Common myeloid progenitor, CD34-positive (primary cell): Measurements from ENCODE around the gene VIL1.

Experiments
- CTCF ChIA-PET: fragments of 350-600 bp; sonication (Branson Sonifier 250); formaldehyde crosslinking; loops from one replicate; lab custom pipeline; 2021; ENCODE audit warnings: antibody characterized with exemption; lab: Charles Lee
- POLR2A ChIA-PET: fragments of 350-600 bp; sonication (Branson Sonifier 250); formaldehyde crosslinking; loops from one replicate; lab custom pipeline; 2021; ENCODE audit warnings: antibody characterized with exemption; lab: Charles Lee
- DNase-seq, 3 donors: peaks; one replicate each; pipeline versions ENCODE4 v3.0.0 to v3.0.0-alpha.2; 2013
- H3K27ac ChIP-seq, 2 experiments: 1 replicate in 1 of 2; 2 replicates in 1 of 2; pipeline ENCODE4 v1.7.0; 2013; ENCODE audit warnings: inconsistent platforms in 2 of 2, low read length in 2 of 2, mild to moderate bottlenecking in 2 of 2, low read depth in 1 of 2, moderate library complexity in 1 of 2; ENCODE audit not compliant: severe bottlenecking in 2 of 2, insufficient read depth in 1 of 2, poor library complexity in 1 of 2
- H3K27me3 ChIP-seq, 5 experiments: replicated peaks in 2 of 5; 1 replicate in 3 of 5; 2 replicates in 2 of 5; pipeline versions ENCODE4 v1.6.1 to v1.7.0; 2013; ENCODE audit warnings: low read length in 4 of 5, mild to moderate bottlenecking in 2 of 5, moderate library complexity in 2 of 5, inconsistent platforms in 1 of 5; ENCODE audit not compliant: insufficient read depth in 5 of 5, control insufficient read depth in 4 of 5
- H3K36me3 ChIP-seq, 4 experiments: 1 replicate in 2 of 4; 2 replicates in 2 of 4; pipeline versions ENCODE4 v1.6.1 to v1.7.0; 2013; ENCODE audit warnings: low read length in 3 of 4, control low read depth in 1 of 4, mild to moderate bottlenecking in 1 of 4; ENCODE audit not compliant: control insufficient read depth in 4 of 4, insufficient read depth in 4 of 4
- H3K4me1 ChIP-seq, 4 experiments: 1 replicate in 3 of 4; 2 replicates in 1 of 4; pipeline versions ENCODE4 v1.6.1 to v1.7.1; 2013; ENCODE audit warnings: low read length in 3 of 4, mild to moderate bottlenecking in 3 of 4, control low read depth in 1 of 4, inconsistent platforms in 1 of 4, moderate library complexity in 1 of 4; ENCODE audit not compliant: control insufficient read depth in 4 of 4, insufficient read depth in 4 of 4; ENCODE audit errors: control extremely low read depth in 1 of 4
- H3K4me3 ChIP-seq, 7 experiments: 1 replicate in 4 of 7; 2 replicates in 3 of 7; pipeline versions ENCODE4 v1.5.1 to v1.7.0; 2013; ENCODE audit warnings: mild to moderate bottlenecking in 7 of 7, low read length in 6 of 7, moderate library complexity in 6 of 7, inconsistent platforms in 2 of 7, low read depth in 2 of 7, control low read depth in 1 of 7; ENCODE audit not compliant: insufficient read depth in 4 of 7, control insufficient read depth in 1 of 7; ENCODE audit errors: extremely low read depth in 1 of 7
- H3K9me3 ChIP-seq, 5 experiments: 1 replicate in 4 of 5; 2 replicates in 1 of 5; pipeline versions ENCODE4 v1.6.1 to v1.7.1; 2013; ENCODE audit warnings: low read length in 4 of 5, mild to moderate bottlenecking in 2 of 5, inconsistent platforms in 1 of 5, low read depth in 1 of 5, moderate library complexity in 1 of 5; ENCODE audit not compliant: control insufficient read depth in 4 of 5, insufficient read depth in 2 of 5; ENCODE audit errors: control extremely low read depth in 1 of 5
- WGBS: methylation state at CpG from one replicate; pipeline ENCODE4 v1.1.5; 2013; ENCODE audit not compliant: insufficient coverage; 5-methylcytosine and 5-hydroxymethylcytosine counted together

VIL1 gene

GRCh38 chr2:218470448-218470847 is 51.5 kb downstream of the VIL1 start:
- no peaks in the 10 kb centered on the region for H3K27me3 ChIP-seq
- H3K9me3 ChIP-seq: no peaks in the 10 kb centered on the region
- peaks cover 12 to 24% (median 18%) of the 10 kb centered on the region in 4 experiments for H3K36me3 ChIP-seq
- H3K4me1 ChIP-seq: peaks cover 3 to 20% (median 8%) of the 10 kb centered on the region in 4 experiments
- no peak overlapping the region for H3K27ac ChIP-seq
- POLR2A ChIA-PET: no interaction called here
- no peak for DNase-seq
- no peak overlapping the region for H3K4me3 ChIP-seq
- CTCF ChIA-PET: interaction anchor here (1.7 kb wide), 1 partner anchor 8 kb away, joined by 4 read pairs; no protein-coding TSS in a partner anchor
- no CpG with 5 or more reads among the region's 1 CpG for WGBS

- WGBS: no CpG with 5 or more reads among the region's 2 CpGs
- no peak for DNase-seq
- Histone ChIP-seq H3K4me1 (peaks cover 3 to 20% (median 7%) of the 10 kb centered on the region in 4 experiments), H3K4me3 (no peak overlapping the region), H3K27ac (no peak overlapping the region), H3K27me3 (no peaks in the 10 kb centered on the region), H3K36me3 (peaks cover 12 to 26% (median 18%) of the 10 kb centered on the region in 4 experiments), H3K9me3 (no peaks in the 10 kb centered on the region)
- ChIA-PET POLR2A (interaction anchor here (0.6 kb wide), 1 partner anchor 92 kb away, joined by 3 read pairs; no protein-coding TSS in a partner anchor), CTCF (interaction anchor here (0.7 to 1.7 kb wide), 2 partner anchors 9 to 149 kb away, joined by 3 to 4 read pairs; no protein-coding TSS in a partner anchor)
Observed at GRCh38 chr2:218471036-218471435, 52.1 kb downstream of the VIL1 start.

- Histone ChIP-seq H3K4me1 (peaks cover 3 to 20% (median 7%) of the 10 kb centered on the region in 4 experiments), H3K9me3 (no peaks in the 10 kb centered on the region), H3K36me3 (peaks cover 15 to 32% (median 22%) of the 10 kb centered on the region in 4 experiments), H3K27me3 (no peaks in the 10 kb centered on the region), H3K27ac (no peak overlapping the region), H3K4me3 (no peak overlapping the region)
- POLR2A ChIA-PET: interaction anchor here (0.6 kb wide), 2 partner anchors 299 to 662 kb away, joined by 3 read pairs; no protein-coding TSS in a partner anchor
- peak; percentile 58 to 89 (median 87) for DNase-seq
- CTCF ChIA-PET: interaction anchor here (0.8 to 1.7 kb wide), 3 partner anchors 10 to 70 kb away, joined by 3 to 4 read pairs (median 3); no protein-coding TSS in a partner anchor
- WGBS: 24% methylated on average over 3 of the region's 5 CpGs
Observed at GRCh38 chr2:218471982-218472381, 53.1 kb downstream of the VIL1 start.

- no peaks in the 10 kb centered on the region for H3K27me3 ChIP-seq
- CTCF ChIA-PET: interaction anchor here (2.1 kb wide), 1 partner anchor 11 kb away, joined by 5 read pairs; no protein-coding TSS in a partner anchor
- DNase-seq: no peak
- POLR2A ChIA-PET: interaction anchor here (0.5 to 0.6 kb wide), 2 partner anchors 27 to 47 kb away, joined by 3 read pairs; no protein-coding TSS in a partner anchor
- H3K4me3 ChIP-seq: no peak overlapping the region
- no peak overlapping the region for H3K27ac ChIP-seq
- peaks cover 3 to 20% (median 7%) of the 10 kb centered on the region in 4 experiments for H3K4me1 ChIP-seq
- no peaks in the 10 kb centered on the region for H3K9me3 ChIP-seq
- peaks cover 15 to 38% (median 28%) of the 10 kb centered on the region in 4 experiments for H3K36me3 ChIP-seq
Observed at GRCh38 chr2:218472988-218473387, 54.1 kb downstream of the VIL1 start.

GRCh38 chr2:218474527-218474926 is 55.6 kb downstream of the VIL1 start:
- ChIA-PET CTCF (interaction anchor here (0.6 to 2.1 kb wide), 3 partner anchors 10 to 129 kb away, joined by 3 to 5 read pairs (median 4); no protein-coding TSS in a partner anchor), POLR2A (no interaction called here)
- Histone ChIP-seq H3K27me3 (no peaks in the 10 kb centered on the region), H3K4me1 (peaks cover 3 to 20% (median 7%) of the 10 kb centered on the region in 4 experiments), H3K36me3 (peaks cover 13 to 44% (median 37%) of the 10 kb centered on the region in 4 experiments), H3K9me3 (no peaks in the 10 kb centered on the region), H3K4me3 (no peak overlapping the region), H3K27ac (no peak overlapping the region)
- WGBS: 100% methylated on average over 1 of the region's 3 CpGs
- DNase-seq: no peak

- ChIA-PET POLR2A (interaction anchor here (0.5 kb wide), 1 partner anchor 37 kb away, joined by 4 read pairs; no protein-coding TSS in a partner anchor), CTCF (interaction anchor here (1.6 kb wide), 1 partner anchor 205 kb away, joined by 3 read pairs; no protein-coding TSS in a partner anchor)
- Histone ChIP-seq H3K36me3 (peaks cover 15 to 54% (median 37%) of the 10 kb centered on the region in 4 experiments), H3K27ac (no peak overlapping the region), H3K4me1 (peaks cover 3 to 12% (median 5%) of the 10 kb centered on the region in 4 experiments), H3K27me3 (no peaks in the 10 kb centered on the region), H3K9me3 (no peaks in the 10 kb centered on the region), H3K4me3 (no peak overlapping the region)
- whole genome bisulfite sequencing: 100% methylated on average over 1 of the region's 3 CpGs
- DNase-seq: no peak
Observed at GRCh38 chr2:218476676-218477075, 57.8 kb downstream of the VIL1 start.

- H3K36me3 ChIP-seq: peaks cover 19 to 60% (median 42%) of the 10 kb centered on the region in 4 experiments
- CTCF ChIA-PET: interaction anchor here (1.3 to 1.6 kb wide), 2 partner anchors 12 to 205 kb away, joined by 3 read pairs; no protein-coding TSS in a partner anchor
Observed at GRCh38 chr2:218477247-218477646, 58.3 kb downstream of the VIL1 start.

More at GRCh38 chr2:218477247-218477646, 58.3 kb downstream of the VIL1 start:
- no peak for DNase-seq
- Histone ChIP-seq H3K4me1 (peaks cover 0 to 8% (median 1%) of the 10 kb centered on the region in 4 experiments), H3K4me3 (no peak overlapping the region), H3K9me3 (no peaks in the 10 kb centered on the region), H3K27me3 (no peaks in the 10 kb centered on the region), H3K27ac (no peak overlapping the region)
- POLR2A ChIA-PET: no interaction called here
